ENCODE results near the gene KIF12.

DNA sequence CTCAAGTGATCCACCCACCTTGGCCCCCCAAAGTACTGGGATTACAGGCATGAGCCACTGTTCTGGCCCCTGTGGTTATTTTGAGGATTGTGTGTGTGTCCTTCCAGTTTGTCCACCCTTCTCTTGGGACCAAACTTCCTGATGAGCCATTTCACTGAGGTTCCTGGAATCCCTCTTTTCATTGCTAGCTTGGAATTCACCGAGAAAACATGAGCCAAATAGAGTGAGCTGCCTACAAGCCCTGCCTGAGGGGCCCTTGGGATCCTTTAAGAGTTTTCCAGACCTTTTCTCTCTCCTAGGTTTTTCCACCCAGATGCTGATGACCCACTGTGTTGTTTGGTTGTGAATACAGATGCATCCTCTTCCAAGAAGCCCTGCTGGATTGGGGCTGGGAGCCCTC is 13.2 kb upstream of the KIF12 start:
- TF ChIP-seq EZH2 (IDR thresholded peaks at IDR 0.05; ENCODE audit: low read length, unreplicated experiment) = no peak
- no peak for TF ChIP-seq EZH2phosphoT487 (IDR thresholded peaks at IDR 0.05; ENCODE audit: borderline replicate concordance, low read length)
- TF ChIP-seq CTCF (conservative IDR thresholded peaks at IDR 0.05; ENCODE audit: low read depth, low read length) = no peak

All from PC-3 (cell line).